HG02763 (cell line): ENCODE data around the gene OPRL1.

ENCODE experiments used
- ATAC-seq: cut with Tn5 transposase; IDR thresholded peaks from one replicate; pipeline ENCODE4 v1.9.1; 2021; ENCODE audit warnings: mild to moderate bottlenecking, moderate library complexity; ENCODE audit not compliant: unreplicated experiment

OPRL1 gene

DNA sequence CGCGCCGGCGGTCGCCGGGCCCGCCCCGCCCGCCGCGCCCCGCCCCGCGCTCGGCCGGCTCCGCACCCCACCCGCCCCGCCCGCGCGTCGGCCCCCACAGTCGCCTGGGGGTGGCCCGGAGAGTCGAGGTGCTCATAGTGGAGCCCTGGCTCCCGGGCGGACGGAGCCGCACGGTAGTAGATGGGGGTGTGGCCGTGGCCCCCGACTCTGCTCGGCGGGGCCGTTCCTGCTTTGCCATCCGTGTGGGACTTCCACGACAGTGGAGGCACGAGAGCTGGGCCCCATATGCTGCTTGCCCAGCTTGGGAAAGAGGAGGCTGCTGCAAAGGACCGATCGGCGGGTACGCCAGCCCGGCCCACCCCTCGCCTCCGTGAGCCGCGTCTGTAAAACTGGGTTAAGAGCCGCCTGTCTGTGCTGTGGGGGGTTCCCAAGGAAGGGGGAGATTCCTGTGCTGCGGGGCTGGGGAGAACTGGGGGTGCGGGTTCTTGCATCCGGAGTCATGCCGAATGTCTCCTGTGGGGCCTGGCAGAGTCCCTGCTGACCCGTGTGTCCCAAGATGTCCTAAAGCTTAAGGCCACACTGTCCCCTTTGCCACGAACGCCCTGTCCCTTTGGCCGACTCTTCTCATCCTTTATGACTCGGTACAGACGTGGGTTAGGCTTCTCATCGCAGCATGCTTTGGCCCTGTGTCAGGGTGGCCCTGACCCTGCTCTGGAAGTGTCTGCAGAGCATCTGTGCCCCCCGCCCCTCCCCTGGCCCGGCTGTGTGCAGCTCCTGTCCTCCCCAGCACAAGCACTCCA is at the start of gene OPRL1:
Gene OPRL1 (plus strand): TSS at position 70 of the 800 bp plus-strand sequence. CDS start 12,639 bp downstream, outside the sequence.
- ATAC-seq, result no peak

DNA sequence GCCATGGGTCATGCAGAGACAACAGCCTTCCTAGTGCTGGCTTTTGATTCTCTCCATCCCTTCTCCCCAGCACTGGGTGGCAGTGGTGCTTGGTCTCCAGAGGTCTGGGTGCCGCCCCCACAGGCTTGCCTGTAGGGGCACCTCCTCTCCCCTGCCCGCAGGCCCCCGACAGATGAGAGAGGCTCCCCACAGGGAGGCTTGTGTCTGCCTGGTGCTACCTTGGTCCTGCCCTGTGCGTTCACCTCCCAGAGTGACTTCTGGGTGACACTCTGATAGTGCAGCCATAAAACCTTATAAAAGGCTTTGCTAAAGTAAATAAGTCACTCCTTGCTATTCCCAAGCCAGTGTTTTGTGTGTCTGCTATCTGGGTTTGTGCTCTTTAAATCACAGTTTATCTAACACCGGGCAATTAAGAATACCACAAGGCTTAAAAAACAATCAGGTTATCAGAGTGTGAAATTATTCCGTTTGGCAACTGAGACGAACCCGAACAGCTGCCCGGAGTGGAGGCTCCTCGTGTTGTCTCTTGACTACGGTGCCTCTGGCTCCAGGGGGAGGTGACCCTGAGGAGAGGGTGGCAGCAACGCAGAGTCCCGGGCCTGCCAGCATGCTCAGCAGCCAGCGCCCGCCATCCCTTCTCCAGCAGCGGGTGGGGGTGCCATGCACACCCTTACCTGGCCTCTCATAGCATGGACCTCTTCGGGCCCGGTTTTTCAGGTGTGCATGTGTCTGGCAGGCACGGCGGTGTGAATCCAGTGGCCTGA is 49.3 kb upstream of the OPRL1 start:
- no peak for ATAC-seq

DNA sequence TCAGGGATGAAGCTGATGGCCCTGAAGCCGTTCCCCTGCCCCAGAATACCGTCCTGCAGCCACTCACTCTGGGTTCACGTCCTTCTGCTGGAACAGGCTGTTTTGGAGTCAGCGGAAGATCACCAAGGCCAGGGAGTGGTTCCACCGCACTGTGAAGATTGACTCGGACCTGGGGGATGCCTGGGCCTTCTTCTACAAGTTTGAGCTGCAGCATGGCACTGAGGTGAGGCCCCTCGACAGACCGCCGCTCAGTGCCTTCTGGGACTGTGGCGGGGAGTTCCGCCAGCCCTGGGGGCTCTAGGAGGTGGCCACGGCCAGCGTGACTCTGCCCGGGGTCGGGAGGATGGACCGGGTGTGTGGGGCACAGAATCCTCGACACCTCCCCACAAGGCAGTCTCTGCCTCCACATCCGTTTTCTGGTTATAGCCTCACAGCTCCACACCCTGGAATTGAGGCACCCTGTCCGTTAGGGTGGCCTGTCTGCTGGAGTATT is 48.0 kb upstream of the OPRL1 start:
- no peak for ATAC-seq

DNA sequence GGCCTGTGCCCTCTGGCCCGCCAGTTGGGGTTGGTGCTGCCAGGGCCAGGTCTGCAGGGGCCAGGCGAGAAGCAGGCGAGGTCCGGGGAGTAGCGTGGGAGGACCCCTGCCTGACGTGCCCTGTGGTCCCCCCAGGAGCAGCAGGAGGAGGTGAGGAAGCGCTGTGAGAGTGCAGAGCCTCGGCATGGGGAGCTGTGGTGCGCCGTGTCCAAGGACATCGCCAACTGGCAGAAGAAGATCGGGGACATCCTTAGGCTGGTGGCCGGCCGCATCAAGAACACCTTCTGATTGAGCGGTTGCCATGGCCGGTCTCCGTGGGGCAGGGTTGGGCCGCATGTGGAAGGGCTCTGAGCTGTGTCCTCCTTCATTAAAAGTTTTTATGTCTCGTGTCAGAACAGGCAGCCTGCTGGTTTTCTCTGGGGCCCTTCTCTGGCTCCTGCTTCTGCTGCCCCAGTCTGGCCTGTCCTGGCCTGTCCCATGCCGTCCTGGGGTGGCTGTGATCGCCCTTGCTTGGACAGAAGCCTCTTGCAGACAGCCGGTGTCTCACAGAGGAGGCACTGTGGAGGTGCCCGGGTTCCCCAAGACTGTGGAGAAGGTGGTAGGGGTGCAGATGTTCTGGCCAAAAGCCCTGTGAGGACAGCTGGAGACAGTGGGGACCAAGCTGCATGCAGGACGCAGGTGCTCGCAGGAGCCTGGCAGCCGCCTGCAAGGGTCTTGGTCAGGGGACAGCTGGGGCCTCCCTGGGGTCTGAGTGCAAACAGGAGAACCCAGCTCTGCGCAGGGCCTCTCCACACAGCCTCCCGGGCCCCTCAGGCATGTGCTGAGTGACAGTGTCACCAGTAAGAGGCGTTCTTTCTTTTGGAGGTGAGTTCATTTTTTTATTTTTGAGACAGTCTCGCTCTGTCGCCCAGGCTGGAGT is 46.9 kb upstream of the OPRL1 start:
- ATAC-seq, result no peak

DNA sequence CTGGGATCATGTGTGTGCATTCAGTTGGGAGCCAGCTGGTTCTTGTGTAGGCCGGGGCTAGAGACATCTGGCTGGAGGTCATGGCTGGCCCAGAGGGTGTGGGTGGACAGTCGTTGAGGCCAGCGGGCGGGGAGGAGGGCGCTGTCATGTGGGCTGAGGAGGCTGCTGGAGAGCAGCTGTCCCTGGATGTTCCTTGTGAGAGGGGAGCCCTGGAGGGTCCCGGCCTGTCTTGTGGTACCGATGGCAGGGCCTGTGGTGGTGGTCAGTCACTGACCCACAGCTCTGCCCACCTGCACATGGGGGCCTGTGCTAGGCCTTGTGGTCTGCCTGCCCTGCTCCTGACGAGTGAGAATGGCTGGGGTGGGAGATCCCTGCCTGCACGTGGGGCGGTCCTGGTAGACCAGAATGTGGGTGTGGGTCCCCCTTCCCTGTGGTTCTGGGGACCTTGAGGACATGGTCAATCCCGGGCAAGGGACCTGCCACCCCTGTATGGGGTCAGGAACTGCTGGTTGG is 45.8 kb upstream of the OPRL1 start:
- ATAC-seq, result no peak

DNA sequence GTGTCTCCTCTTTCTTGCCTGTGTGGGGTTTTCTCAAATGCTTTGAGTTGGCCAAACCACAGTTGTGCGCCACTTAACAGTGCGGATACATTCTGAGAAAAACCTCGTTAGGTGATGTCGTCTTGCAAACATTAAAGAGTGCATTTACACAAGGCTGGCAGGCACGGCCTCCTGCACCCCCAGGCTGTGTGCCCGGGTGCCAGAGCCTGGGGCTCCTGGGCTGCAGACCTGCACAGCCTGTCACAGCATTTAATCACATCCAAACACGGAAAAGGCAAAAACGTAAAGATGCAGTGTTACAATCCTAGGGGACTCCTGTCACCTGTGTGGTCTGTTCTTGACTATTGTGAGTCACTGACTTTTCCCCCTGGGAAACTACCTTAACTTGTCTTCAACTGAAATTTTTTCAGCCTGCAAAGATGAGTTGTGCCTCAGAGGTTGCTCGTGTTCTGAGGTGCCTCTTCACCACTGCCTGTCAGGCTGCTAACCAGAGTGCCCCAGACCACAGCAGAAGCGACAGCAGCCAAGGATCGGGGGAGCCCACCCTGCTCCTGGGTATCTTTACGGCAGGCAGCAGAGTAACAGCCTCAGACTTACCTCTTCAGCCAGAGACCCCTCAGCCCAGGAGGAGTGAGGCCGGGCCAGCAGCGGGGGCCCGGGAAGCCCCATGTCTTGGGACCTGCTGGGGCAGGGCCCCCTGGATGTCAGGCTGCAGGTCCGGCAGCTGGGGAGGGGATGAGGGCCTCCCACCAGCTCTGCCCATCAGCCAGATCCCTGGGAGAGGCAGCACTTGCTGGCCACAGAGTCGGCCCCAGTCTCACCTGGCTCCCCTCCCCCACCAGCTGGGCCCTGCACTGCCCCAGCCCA is 44.6 kb upstream of the OPRL1 start:
- ATAC-seq, result no peak

DNA sequence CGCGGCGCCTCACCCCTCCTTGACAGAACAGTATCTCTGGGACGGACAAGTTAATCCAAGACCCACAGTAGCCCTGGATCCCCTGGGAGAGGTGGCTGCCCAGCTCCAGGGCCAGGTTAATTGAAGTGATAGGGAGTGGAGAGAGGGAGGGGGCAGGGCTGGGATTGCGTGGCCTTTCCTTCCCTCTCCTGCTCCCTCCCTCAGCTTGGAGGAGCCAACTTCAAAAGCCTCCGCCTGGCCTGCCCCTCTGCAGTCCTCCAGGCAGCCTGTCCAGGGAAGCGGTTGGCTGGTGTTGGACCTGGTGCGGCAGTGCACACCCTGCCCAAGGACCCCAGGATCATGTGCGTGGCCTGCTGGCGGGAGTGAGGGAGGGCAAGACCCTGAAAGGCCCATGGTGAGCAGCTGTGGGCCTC is 43.9 kb upstream of the OPRL1 start, which contains the start of gene C20orf204:
Gene C20orf204 (plus strand): TSS at position 250 of the 413 bp plus-strand sequence. CDS start 142 bp downstream, at position 392.
- no peak for ATAC-seq

DNA sequence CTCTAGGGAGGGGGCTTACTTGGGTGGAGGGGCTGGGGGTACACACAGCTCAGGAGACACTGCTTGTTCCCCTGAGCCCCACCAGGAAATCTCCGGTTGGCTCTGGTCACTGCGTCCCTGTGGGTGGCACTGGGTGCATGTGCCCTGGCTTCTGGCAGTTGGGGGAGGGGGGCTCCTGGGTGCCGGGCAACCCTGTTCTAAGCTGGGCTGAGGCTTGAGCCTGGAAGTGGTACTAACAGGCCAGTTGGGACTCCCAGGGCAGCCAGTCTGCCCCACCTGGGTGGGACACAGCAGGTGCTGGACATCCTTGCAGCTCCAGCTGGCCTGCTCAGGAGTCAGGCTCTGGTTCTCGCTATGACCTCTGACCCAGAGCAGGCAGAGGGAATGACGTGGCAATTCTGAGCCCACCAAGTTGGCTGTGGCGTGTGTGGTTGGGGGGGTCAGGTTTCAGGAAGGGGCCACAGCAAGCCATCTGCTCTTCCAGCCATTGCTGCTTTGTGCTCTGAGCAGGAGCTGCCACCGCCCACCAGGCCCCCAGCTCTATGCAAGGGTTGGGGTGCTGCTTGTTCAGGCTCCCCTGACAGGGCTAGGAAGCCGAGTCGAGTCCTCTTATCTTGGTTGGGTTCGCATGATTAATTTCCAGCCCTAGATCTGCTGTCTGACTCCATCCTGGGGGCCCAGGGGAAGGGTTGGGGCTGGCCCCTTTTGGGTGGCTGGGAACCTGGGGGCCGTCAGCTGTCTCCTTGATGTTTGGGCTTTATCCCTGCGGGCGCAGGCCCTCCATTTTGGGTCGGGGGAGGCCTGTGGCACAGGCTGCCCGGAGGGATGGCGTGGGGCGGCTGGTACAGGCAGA is 43.3 kb upstream of the OPRL1 start:
- no peak for ATAC-seq

DNA sequence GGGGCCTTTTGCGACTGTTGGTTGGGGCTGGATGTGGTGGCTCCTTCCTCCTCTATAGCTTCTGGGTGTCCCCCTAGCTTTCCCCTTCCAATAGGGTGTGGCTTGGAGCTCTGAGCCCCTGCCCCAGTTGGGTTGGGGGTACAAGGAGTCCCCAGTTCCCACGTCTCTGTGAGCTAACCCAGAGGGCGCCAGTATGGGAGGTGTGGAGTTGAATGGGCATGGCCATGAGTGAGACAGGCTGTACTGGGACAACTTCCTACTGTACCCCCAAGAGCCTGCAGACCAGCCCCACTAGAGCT is 42.7 kb upstream of the OPRL1 start:
- ATAC-seq, result no peak

DNA sequence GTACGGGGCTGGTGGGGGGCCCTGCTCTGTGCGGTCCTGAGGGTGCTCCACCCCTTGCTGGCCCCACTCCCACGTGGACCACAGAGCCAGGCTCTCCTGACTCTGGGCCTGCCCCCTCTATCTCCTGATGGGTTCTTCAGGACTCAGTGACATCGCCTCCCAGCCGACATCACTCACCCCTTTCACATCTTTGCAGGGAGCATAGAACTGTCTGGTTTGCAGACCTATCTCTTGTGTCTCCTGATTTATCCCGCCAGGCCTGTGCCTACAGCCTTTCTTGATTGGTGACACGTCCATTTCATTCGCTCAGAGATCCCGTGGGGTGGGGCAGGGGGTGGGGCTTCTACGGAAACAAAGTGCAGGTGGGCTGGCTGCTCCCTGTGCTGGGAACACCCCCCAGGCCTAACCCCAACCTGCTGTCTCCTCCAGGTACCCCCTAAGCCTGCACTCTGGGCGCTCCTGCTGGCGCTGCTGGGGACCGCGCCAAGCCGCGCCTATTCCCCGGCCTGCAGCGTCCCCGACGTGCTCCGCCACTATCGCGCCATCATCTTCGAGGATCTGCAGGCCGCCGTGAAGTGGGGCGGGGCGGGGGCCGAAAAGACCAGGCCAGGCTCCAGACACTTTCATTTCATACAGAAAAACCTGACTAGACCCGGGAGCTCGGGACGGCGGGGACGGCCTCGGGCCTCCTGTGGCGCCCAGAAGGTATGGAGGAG is 42.2 kb upstream of the OPRL1 start:
- peak; percentile 1 for ATAC-seq

DNA sequence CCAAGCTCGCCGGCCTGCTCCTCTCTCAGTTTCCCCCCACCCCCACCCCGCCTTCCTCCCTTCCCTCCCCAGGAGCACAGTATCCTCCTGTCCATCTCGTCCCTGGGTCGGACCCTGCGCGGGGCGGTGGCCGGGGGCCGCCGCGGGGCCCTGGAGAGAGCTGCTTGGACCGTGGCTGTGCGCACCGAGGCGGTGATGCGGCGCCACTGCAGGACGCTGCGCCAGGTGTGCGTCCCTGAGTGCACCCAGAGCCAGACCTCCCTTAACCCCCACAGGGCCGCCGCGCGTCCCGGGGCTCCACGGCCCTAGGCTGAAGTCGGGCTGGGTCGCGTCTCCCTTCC is 41.7 kb upstream of the OPRL1 start:
- ATAC-seq, result no peak

DNA sequence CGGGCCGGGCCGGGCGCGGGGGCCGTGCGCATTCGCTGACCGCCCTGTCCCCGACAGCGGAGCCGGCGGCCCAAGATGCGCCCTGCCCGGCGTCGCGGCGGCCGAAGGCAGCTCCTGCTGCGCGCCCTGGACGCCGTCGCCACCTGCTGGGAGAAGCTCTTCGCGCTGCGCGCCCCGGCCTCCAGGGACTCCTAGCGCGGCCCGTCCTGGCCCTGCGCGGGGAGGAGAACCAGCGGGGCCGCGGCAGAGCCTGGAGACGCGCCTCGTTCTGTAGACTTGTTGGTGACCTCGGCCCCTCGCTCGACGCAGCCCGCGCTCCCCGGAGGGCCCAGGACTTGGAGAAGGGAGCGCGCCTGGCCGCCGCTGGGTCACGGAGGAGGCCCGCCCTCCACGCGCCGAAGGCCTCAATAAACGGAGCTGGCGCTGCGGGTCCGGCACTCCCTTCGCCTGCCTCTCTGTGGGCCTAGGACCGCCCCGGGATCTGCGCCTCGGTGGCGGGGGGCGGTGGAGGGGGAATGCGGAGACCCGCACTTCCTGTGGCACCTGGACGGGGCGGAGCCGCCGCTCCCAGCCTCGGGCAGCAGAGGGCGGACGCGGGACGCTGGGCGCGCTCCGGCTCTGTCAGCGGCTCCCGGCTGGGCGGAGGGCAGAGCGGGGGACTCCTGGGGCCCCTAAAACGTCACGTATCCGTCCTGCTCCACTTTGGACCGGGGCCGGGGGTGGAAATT is 41.2 kb upstream of the OPRL1 start:
- ATAC-seq, result peak; percentile 50

DNA sequence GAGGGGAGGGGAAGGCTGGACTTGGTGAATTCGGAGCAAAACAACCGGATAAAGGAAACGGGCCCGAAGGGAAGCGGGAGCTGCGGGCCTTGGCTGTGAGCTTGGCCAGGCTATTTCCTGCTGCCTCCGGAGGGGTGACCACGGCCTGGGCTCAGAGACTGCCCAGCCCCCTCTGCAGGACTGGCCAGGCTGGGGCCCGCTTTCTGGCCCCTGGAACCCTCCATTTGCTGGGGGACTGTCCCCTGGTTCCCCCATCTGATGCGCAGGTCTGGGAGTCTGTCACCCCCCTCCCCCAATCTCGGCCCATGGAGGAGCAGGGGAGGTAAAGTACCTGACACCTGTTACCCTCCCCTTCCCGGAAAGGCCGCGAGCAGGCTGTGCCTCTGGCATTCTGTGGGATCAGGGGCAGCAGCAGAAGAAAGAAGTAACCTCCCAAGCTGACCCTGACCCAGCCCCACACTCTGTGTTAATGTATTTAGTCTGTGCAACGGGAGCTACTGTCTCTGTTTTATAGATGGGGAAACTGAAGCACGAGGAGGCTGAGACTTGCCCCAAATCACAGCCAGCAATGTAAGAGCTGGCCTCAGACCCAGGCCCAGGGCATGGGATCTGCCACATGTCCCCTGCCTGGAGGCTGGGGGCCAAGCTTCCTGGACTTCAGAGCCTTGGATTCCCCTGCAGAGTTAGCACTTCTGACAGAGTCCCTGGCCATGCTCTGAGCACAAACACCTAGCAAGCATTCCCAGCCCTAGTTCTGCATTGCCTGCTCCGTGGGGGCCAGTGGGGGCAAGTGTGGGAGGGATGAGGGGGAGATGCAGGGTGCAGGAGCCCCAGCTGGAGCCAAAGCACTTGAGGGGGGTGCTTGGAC is 40.4 kb upstream of the OPRL1 start:
- no peak for ATAC-seq

DNA sequence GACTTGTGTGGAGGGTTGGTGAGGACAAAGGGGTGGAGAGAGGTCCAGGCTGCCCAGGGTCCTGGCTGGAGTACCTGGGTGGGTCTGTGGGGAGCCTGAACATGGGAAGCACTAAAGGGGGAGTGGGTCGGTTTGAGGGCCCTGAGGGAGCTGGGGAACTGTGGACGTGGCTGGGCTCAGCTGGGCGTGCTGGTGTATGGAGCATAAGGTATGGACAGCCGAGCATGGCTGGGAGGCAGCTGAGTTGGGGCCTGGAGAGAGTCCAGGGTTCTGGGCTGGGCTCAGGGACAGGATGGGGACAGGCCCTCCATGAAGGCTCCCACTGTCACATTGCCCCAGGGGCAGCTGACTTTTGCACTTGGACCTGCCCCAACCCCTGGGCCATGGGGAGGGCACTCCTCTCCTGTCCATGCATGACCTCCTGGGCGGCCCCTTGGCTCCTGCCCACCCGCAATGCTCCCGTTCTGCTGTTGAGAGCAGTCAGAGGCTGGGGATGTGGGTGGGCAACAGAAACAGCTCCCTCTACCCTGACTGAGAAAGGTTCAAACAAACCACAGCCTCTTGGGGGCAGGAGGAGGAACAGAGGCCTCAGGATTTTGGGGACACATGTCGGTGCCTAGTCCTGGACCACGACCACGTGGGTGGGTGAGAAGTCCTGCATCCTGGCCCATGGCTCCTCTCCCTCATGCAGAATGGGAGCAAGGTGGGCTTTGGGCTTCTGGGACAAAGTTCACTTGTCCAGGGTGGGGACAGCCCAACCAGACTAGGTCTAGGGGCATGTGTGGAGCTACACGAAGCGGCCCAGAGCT is 39.4 kb upstream of the OPRL1 start:
- no peak for ATAC-seq

DNA sequence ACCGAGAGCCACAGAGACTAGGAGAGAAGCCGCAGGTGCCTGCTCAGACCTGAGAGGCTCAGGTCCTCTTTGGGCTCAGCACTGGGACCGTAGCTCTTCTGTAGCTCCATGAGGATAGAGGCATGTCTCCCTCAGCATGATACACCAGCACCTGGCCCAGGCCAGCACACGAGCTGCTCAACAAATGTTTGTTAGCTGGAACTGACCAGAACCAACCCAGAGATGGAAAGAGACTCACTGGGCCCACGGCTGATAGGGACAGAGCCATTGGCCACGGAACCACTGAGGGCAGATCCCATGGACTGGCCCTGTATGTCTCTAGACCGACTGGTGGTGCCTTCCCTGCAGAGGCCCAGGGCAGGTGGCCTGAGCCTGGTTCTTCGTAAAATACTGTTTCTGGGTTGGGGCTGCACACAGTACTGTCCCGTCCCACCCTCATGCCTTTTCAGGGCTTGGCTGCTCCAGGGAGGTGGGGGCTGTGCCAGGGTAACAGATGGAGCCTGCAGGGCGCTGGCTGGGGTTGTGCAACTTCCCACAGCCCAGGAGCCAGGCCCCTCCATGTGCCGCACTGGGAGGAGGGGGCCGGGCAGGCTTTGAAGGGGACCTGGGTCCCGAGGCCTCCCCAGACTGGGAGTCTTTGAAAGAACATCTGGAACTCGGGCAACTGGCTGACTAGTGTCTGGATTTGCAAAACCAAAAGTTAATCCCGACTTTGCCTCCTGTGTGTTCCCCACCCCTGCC is 38.7 kb upstream of the OPRL1 start:
- no peak for ATAC-seq

DNA sequence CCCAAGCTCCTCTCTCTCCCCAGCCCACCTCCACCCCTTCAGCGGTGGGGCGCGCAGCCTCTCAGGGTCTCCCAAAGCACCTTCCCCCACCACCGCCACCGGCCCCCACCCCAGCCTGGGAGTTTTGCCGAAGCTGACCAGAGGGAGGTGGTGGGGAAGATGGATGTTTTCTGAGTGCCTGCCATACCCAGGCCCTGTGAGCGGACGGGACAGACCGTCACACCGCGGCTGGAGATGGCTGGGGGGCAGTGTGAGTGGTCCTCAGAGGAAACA is 38.2 kb upstream of the OPRL1 start:
- ATAC-seq, result no peak
